Astrocyte (in vitro differentiated cells and primary cell): ENCODE measurements around the gene KIF25. TPM values are rescaled to one million over a fixed set of nuclear protein-coding genes. Genes with fewer than 3 reads are reported as not detected.

Experiments
- DNase-seq: peaks from one replicate; pipeline ENCODE4 v3.0.0-alpha.2; 2010; ENCODE audit warnings: low read depth
- FAIRE-seq: peaks from 2 replicates; lab custom pipeline; 2011; peaks lifted over from hg19 to GRCh38; lab: Jason Lieb, UNC
- H2AFZ ChIP-seq: 2 replicates; pipeline ENCODE4 v1.6.0; 2012; ENCODE audit warnings: low read depth, low read length, inconsistent platforms
- H3K27ac ChIP-seq: 2 replicates; pipeline ENCODE4 v1.5.1; 2011; ENCODE audit warnings: low read depth, low read length, inconsistent platforms
- H3K27me3 ChIP-seq: 2 replicates; pipeline ENCODE4 v1.6.0; 2011; ENCODE audit warnings: low read length, inconsistent platforms; ENCODE audit not compliant: insufficient read depth
- H3K36me3 ChIP-seq: 2 replicates; pipeline ENCODE4 v1.5.1; 2011; ENCODE audit warnings: low read length, inconsistent platforms; ENCODE audit not compliant: insufficient read depth
- H3K4me1 ChIP-seq: 2 replicates; pipeline ENCODE4 v1.5.1; 2011; ENCODE audit warnings: low read length, inconsistent platforms; ENCODE audit not compliant: insufficient read depth
- H3K4me2 ChIP-seq: 2 replicates; pipeline ENCODE4 v1.6.0; 2012; ENCODE audit warnings: low read length, inconsistent platforms
- H3K4me3 ChIP-seq: 2 replicates; pipeline ENCODE4 v1.5.1; 2011; ENCODE audit warnings: low read depth, mild to moderate bottlenecking, low read length, inconsistent platforms; ENCODE audit not compliant: insufficient read depth
- H3K79me2 ChIP-seq: 2 replicates; pipeline ENCODE4 v1.6.0; 2012; ENCODE audit warnings: mild to moderate bottlenecking, low read length, inconsistent platforms; ENCODE audit not compliant: insufficient read depth
- H3K9ac ChIP-seq: 2 replicates; pipeline ENCODE4 v1.6.0; 2012; ENCODE audit warnings: mild to moderate bottlenecking, low read length, inconsistent platforms
- H3K9me3 ChIP-seq: 2 replicates; pipeline ENCODE4 v1.5.1; 2012; ENCODE audit warnings: low read depth, mild to moderate bottlenecking, low read length, inconsistent platforms; ENCODE audit not compliant: insufficient read depth
- H4K20me1 ChIP-seq: 2 replicates; pipeline ENCODE4 v1.6.0; 2012; ENCODE audit warnings: low read length, inconsistent platforms; ENCODE audit not compliant: insufficient read depth
- H3K27ac Mint-ChIP-seq: one replicate; pipeline ENCODE4 v1.8.0; 2021; ENCODE audit warnings: mild to moderate bottlenecking, mixed read lengths; ENCODE audit not compliant: unreplicated experiment
- H3K27me3 Mint-ChIP-seq: one replicate; pipeline ENCODE4 v1.8.0; 2021; ENCODE audit warnings: low read depth, mixed read lengths; ENCODE audit not compliant: unreplicated experiment
- H3K36me3 Mint-ChIP-seq: one replicate; pipeline ENCODE4 v1.8.0; 2021; ENCODE audit warnings: low read depth, mixed read lengths; ENCODE audit not compliant: unreplicated experiment
- H3K4me1 Mint-ChIP-seq: one replicate; pipeline ENCODE4 v1.8.0; 2021; ENCODE audit warnings: low read depth, mixed read lengths; ENCODE audit not compliant: unreplicated experiment
- H3K4me3 Mint-ChIP-seq: one replicate; pipeline ENCODE4 v1.8.0; 2021; ENCODE audit warnings: mild to moderate bottlenecking, moderate library complexity, mixed read lengths; ENCODE audit not compliant: unreplicated experiment
- H3K9me3 Mint-ChIP-seq: one replicate; pipeline ENCODE4 v1.8.0; 2021; ENCODE audit warnings: mild to moderate bottlenecking, mixed read lengths; ENCODE audit not compliant: unreplicated experiment
- EZH2 ChIP-seq: IDR thresholded peaks from 2 replicates; pipeline ENCODE4 v1.6.1; 2012; ENCODE audit warnings: mild to moderate bottlenecking, low read length, inconsistent platforms; ENCODE audit not compliant: insufficient read depth
- total RNA-seq: library from RNA; stranded (reverse); gene quantifications from 2 replicates; pipeline ENCODE4 v1.2.1, GENCODE V29; 2021
- TF ChIP-seq, protein P1 (sequence below): IDR thresholded peaks from 2 replicates; pipeline ENCODE4 v1.5.1; 2011; ENCODE audit warnings: low read depth, mild to moderate bottlenecking, inconsistent platforms, low read length, moderate library complexity; ENCODE audit not compliant: insufficient read depth

KIF25 gene
- total RNA-seq, 1 donor from 2014 or later: not detected

DNA sequence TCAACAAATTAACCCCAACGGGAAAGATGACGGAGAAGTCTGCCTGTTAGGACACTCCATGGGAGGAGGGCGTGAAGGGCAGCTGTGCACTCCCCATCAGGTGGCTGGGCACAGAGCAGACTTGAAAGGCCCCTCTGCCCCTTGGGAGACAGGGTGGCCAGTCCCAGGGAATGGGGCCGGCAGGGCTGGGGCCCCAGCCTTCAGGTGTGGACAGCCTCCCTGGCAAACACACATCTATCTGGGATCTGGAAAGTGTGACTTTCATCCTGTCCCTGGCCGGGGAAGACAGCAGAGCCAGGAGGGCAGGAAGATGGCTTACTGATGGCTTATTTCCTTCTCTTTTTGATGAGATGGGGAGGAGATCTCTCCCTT, 86.0 kb downstream of the KIF25 start:
- Histone ChIP-seq H3K27ac (no peak overlapping the region), H3K9me3 (no peaks in the 10 kb centered on the region), H3K36me3 (no peaks in the 10 kb centered on the region), H3K4me2 (no peak overlapping the region), H3K4me1 (no peaks in the 10 kb centered on the region), H3K9ac (no peak overlapping the region), H3K79me2 (no peaks in the 10 kb centered on the region), H4K20me1 (no peaks in the 10 kb centered on the region), H3K4me3 (no peak overlapping the region), H3K27me3 (peaks cover 5% of the 10 kb centered on the region), H2AFZ (no peak overlapping the region)
- H3K9me3 Mint-ChIP-seq: no peaks in the 10 kb centered on the region
- H3K36me3 Mint-ChIP-seq: no peaks in the 10 kb centered on the region
- peaks cover 38% of the 10 kb centered on the region for H3K27me3 Mint-ChIP-seq
- no peak for DNase-seq
- FAIRE-seq: no peak
- no peak overlapping the region for H3K27ac Mint-ChIP-seq
- H3K4me1 Mint-ChIP-seq: peaks cover 6% of the 10 kb centered on the region
- TF ChIP-seq, protein P1, sequence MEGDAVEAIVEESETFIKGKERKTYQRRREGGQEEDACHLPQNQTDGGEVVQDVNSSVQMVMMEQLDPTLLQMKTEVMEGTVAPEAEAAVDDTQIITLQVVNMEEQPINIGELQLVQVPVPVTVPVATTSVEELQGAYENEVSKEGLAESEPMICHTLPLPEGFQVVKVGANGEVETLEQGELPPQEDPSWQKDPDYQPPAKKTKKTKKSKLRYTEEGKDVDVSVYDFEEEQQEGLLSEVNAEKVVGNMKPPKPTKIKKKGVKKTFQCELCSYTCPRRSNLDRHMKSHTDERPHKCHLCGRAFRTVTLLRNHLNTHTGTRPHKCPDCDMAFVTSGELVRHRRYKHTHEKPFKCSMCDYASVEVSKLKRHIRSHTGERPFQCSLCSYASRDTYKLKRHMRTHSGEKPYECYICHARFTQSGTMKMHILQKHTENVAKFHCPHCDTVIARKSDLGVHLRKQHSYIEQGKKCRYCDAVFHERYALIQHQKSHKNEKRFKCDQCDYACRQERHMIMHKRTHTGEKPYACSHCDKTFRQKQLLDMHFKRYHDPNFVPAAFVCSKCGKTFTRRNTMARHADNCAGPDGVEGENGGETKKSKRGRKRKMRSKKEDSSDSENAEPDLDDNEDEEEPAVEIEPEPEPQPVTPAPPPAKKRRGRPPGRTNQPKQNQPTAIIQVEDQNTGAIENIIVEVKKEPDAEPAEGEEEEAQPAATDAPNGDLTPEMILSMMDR: no peak
- no peak for TF ChIP-seq EZH2
- no peak overlapping the region for H3K4me3 Mint-ChIP-seq

DNA sequence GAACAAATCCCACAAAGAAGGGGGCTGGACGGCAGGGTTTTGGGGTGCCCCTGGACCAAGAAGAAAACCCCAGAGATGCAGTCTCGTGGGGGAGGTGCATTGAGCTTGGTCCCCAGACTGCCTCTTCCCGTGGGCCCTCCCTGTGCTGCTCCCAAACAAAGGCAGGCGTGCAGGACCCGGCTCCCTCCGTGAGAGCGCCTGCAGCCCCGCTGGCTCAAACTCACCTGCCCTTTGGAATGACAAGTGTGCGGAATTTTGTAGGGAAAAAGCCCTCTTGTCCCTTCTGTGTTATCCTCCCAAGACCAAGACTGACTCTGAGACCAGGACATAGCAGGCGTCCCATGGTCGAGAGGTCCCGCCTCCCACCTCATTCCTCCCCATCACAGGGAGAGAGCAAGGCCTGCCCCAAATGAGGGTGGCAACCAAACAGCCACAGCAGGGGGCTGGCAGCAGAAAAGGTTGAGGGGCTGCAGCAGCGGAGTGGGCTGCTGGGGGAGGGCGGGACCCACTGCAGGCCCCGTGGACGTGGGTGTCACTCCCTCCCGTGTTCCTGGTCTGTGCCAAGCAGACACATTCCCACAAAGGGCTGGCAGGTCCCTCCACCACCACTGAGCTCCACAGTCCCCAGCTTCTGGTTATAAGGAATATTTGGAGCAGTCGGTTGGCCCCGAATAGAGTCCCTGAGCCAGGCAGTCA, 87.1 kb downstream of the KIF25 start:
- H3K4me1 ChIP-seq: no peaks in the 10 kb centered on the region
- H3K27me3 ChIP-seq: peaks cover 5% of the 10 kb centered on the region
- Mint-ChIP-seq H3K36me3 (no peaks in the 10 kb centered on the region), H3K9me3 (no peaks in the 10 kb centered on the region), H3K4me3 (no peak overlapping the region), H3K27ac (no peak overlapping the region), H3K27me3 (peaks cover 39% of the 10 kb centered on the region), H3K4me1 (peaks cover 9% of the 10 kb centered on the region)
- no peaks in the 10 kb centered on the region for H3K79me2 ChIP-seq
- H3K4me3 ChIP-seq: no peak overlapping the region
- TF ChIP-seq, protein P1: no peak
- TF ChIP-seq EZH2: no peak
- H3K9ac ChIP-seq: no peak overlapping the region
- no peaks in the 10 kb centered on the region for H3K36me3 ChIP-seq
- no peak overlapping the region for H3K4me2 ChIP-seq
- FAIRE-seq (no peak), DNase-seq (no peak)
- H3K27ac ChIP-seq: no peak overlapping the region
- H3K9me3 ChIP-seq: no peaks in the 10 kb centered on the region
- no peaks in the 10 kb centered on the region for H4K20me1 ChIP-seq
- no peak overlapping the region for H2AFZ ChIP-seq

- DNase-seq (no peak), FAIRE-seq (no peak)
- Histone ChIP-seq H2AFZ (no peak overlapping the region), H4K20me1 (no peaks in the 10 kb centered on the region), H3K79me2 (no peaks in the 10 kb centered on the region), H3K27ac (no peak overlapping the region), H3K4me1 (no peaks in the 10 kb centered on the region), H3K27me3 (peaks cover 5% of the 10 kb centered on the region), H3K4me2 (no peak overlapping the region), H3K4me3 (no peak overlapping the region), H3K9ac (no peak overlapping the region), H3K9me3 (no peaks in the 10 kb centered on the region), H3K36me3 (no peaks in the 10 kb centered on the region)
- Mint-ChIP-seq H3K27me3 (peaks cover 44% of the 10 kb centered on the region), H3K4me3 (no peak overlapping the region), H3K36me3 (no peaks in the 10 kb centered on the region), H3K27ac (no peak overlapping the region), H3K9me3 (no peaks in the 10 kb centered on the region), H3K4me1 (peaks cover 9% of the 10 kb centered on the region)
- TF ChIP-seq EZH2: no peak
- TF ChIP-seq, protein P1: no peak
Observed at GRCh38 chr6:168086066-168086465, 88.6 kb downstream of the KIF25 start.
